ENCODE results near the gene JARID2. TPM values are rescaled to one million over a fixed set of nuclear protein-coding genes. Genes with fewer than 3 reads are reported as not detected.
A peak's percentile ranks its signal among the peaks of the same experiment; 100 is the strongest.

Gene JARID2
- total and polyA plus RNA-seq, 9 of the 15 experiments (the other 6 are each of a cell fraction or from before 2014, with no cell fraction given) = 5.0 to 29.0 (median 15.6) TPM

- TF ChIP-seq NFE2 (IDR thresholded peaks at IDR 0.05; ENCODE audit: low read depth) = no peak
- TF ChIP-seq EGR1 (conservative IDR thresholded peaks at IDR 0.05) = no peak
- TF ChIP-seq BRD4 (IDR thresholded peaks at IDR 0.05) = no peak
- TF ChIP-seq NCOA4 (IDR thresholded peaks at IDR 0.05; ENCODE audit: partially characterized antibody) = no peak
- TF ChIP-seq, protein P1, sequence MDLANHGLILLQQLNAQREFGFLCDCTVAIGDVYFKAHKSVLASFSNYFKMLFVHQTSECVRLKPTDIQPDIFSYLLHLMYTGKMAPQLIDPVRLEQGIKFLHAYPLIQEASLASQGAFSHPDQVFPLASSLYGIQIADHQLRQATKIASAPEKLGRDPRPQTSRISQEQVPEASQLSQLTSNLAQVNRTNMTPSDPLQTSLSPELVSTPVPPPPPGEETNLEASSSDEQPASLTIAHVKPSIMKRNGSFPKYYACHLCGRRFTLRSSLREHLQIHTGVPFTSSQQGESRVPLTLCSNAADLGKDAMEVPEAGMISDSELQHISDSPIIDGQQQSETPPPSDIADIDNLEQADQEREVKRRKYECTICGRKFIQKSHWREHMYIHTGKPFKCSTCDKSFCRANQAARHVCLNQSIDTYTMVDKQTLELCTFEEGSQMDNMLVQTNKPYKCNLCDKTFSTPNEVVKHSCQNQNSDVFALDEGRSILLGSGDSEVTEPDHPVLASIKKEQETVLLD (IDR thresholded peaks at IDR 0.05) = no peak
- no peak for TF ChIP-seq ZSCAN32 (CRISPR knock-in tag; IDR thresholded peaks at IDR 0.05)
- TF ChIP-seq GATAD2A (IDR thresholded peaks at IDR 0.05) = no peak
- no peak for TF ChIP-seq SRSF7 (optimal IDR thresholded peaks at IDR 0.05; ENCODE audit: low read depth, low read length)
- no peak for TF ChIP-seq ZNF408 (CRISPR knock-in tag; IDR thresholded peaks at IDR 0.05; ENCODE audit: low read depth)
- TF ChIP-seq RBM39 (optimal IDR thresholded peaks at IDR 0.05; ENCODE audit: low read depth, low read length) = no peak
- no peak for TF ChIP-seq TCFL5 (CRISPR knock-in tag; conservative IDR thresholded peaks at IDR 0.05)
- H3K4me1 ChIP-seq (replicated peaks in 1 of 2; ENCODE audit: control insufficient read depth in 2 of 2, insufficient read depth in 2 of 2, low read length in 2 of 2) = peaks cover 9 to 53% of the 10 kb centered on the region in 2 experiments; a peak in 4 of 5 replicates
- no peak overlapping the region; the same call in 2 of the 3 replicates for H3K27ac ChIP-seq (ENCODE audit: extremely low read depth, low read depth, low read length)
- POLR2A ChIA-PET = interaction anchor here (0.7 to 3.0 kb wide), 4 partner anchors 10 to 73 kb away, joined by 3 to 12 read pairs (median 4); no protein-coding TSS in a partner anchor
- no peak overlapping the region for H2AFZ ChIP-seq (ENCODE audit: low read depth, low read length)
- WGBS (ENCODE audit: insufficient coverage, low coverage, missing lambda C conversion rate) = 33% methylated on average over 4 of the region's 4 CpGs
- peaks cover 13% of the 10 kb centered on the region; the same call in 2 of the 3 replicates for H3K36me3 ChIP-seq (ENCODE audit: control insufficient read depth, insufficient read depth, low read length)
- H3K9me3 ChIP-seq (replicated peaks; ENCODE audit: control insufficient read depth, insufficient read depth, low read depth, low read length) = no peaks in the 10 kb centered on the region
- H3K9me1 ChIP-seq (ENCODE audit: control insufficient read depth, insufficient read depth, low read length) = no peaks in the 10 kb centered on the region
- no peak overlapping the region for H3K9ac ChIP-seq (ENCODE audit: insufficient read depth in 1 of 2, low read depth in 2 of 2, low read length in 2 of 2)
- H3K4me2 ChIP-seq (ENCODE audit: insufficient read depth, low read length) = no peak overlapping the region; the same call in 1 of the 2 replicates
- DNase-seq (ENCODE audit: extremely low read depth in 1 of 4, low spot score in 3 of 4) = no peak
- H3K79me2 ChIP-seq (ENCODE audit: control insufficient read depth, insufficient read depth, low read length) = peaks cover 98% of the 10 kb centered on the region
- peak; percentile 50 for ATAC-seq
- H3K4me3 ChIP-seq = no peak overlapping the region
- no TSS peak for BruUV-seq (replicated peaks)
- CTCF ChIA-PET (ENCODE audit: low intra/inter-chr PET ratio) = no interaction called here
- FAIRE-seq = no peak
- H3K27me3 ChIP-seq (ENCODE audit: control insufficient read depth in 2 of 2, insufficient read depth in 2 of 2, low read length in 2 of 2) = no peaks in the 10 kb centered on the region
- intact Hi-C loops (cut with micrococcal nuclease) (no loop called here), in situ Hi-C loops (cut with MboI) (no loop called here)
- peaks cover 44% of the 10 kb centered on the region for H4K20me1 ChIP-seq (replicated peaks; ENCODE audit: control insufficient read depth, insufficient read depth, low read length)
These were observed 124.0 kb downstream of the JARID2 start for GRCh38 chr6:15369838-15370237.

Data from K562 (cell line).